GM23338 (cell line): ENCODE data around the gene TIE1. TPM values are rescaled to one million over a fixed set of nuclear protein-coding genes. Genes with fewer than 3 reads are reported as not detected.

ENCODE experiments used
- ATAC-seq: fragments of 200-7000 bp; cut with Tn5 transposase; 3 replicates; pipeline ENCODE4 v1.9.1; 2020
- DNase-seq: peaks from one replicate; pipeline ENCODE4 v3.0.0-alpha.2; 2015; ENCODE audit warnings: low spot score
- H2AFZ ChIP-seq: fragments of 200-600 bp; sonication (generic); 2 replicates; pipeline ENCODE4 v1.8.0; 2016; ENCODE audit warnings: antibody characterized with exemption, mild to moderate bottlenecking, moderate library complexity
- H3F3A ChIP-seq: fragments of 200-600 bp; sonication (generic); replicated peaks from 2 replicates; pipeline ENCODE4 v1.8.0; 2017; ENCODE audit warnings: antibody characterized with exemption, mixed run types, low read depth
- H3K27ac ChIP-seq: fragments of 200-600 bp; sonication (generic); 2 replicates; pipeline ENCODE4 v1.6.1; 2016; ENCODE audit warnings: low read depth
- H3K27me3 ChIP-seq: fragments of 200-600 bp; sonication (generic); 2 replicates; pipeline ENCODE4 v1.8.0; 2016; ENCODE audit warnings: mild to moderate bottlenecking, mixed run types, moderate library complexity; ENCODE audit not compliant: insufficient read depth
- H3K36me3 ChIP-seq: fragments of 200-600 bp; sonication (generic); 2 replicates; pipeline ENCODE4 v1.8.0; 2016; ENCODE audit warnings: mild to moderate bottlenecking; ENCODE audit not compliant: insufficient read depth
- H3K4me1 ChIP-seq: fragments of 200-600 bp; sonication (generic); 2 replicates; pipeline ENCODE4 v1.8.0; 2016; ENCODE audit warnings: mild to moderate bottlenecking, moderate library complexity; ENCODE audit not compliant: insufficient read depth
- H3K4me2 ChIP-seq: fragments of 200-600 bp; sonication (generic); 2 replicates; pipeline ENCODE4 v1.7.1; 2017; ENCODE audit warnings: mixed run types
- H3K4me3 ChIP-seq: fragments of 200-600 bp; sonication (generic); 2 replicates; pipeline ENCODE4 v1.6.1; 2016; ENCODE audit warnings: mixed run types
- H3K79me2 ChIP-seq: fragments of 200-600 bp; sonication (generic); replicated peaks from 2 replicates; pipeline ENCODE4 v1.8.0; 2017; ENCODE audit warnings: mild to moderate bottlenecking; ENCODE audit not compliant: insufficient read depth
- H3K9me2 ChIP-seq: fragments of 200-600 bp; sonication (generic); 2 replicates; pipeline ENCODE4 v1.8.0; 2017; ENCODE audit not compliant: insufficient read depth
- H4K20me1 ChIP-seq: fragments of 200-600 bp; sonication (generic); replicated peaks from 2 replicates; pipeline ENCODE4 v1.8.0; 2017; ENCODE audit warnings: mild to moderate bottlenecking; ENCODE audit not compliant: insufficient read depth
- H3K27ac Mint-ChIP-seq: 2 replicates; pipeline ENCODE4 v1.8.0; 2020; ENCODE audit warnings: inconsistent platforms, mild to moderate bottlenecking, moderate library complexity, mixed read lengths
- H3K27me3 Mint-ChIP-seq: 3 replicates; pipeline ENCODE4 v1.8.0; 2022; ENCODE audit warnings: low read depth, mild to moderate bottlenecking, moderate library complexity, mixed read lengths, inconsistent platforms; ENCODE audit not compliant: insufficient read depth, poor library complexity
- H3K36me3 Mint-ChIP-seq: 3 replicates; pipeline ENCODE4 v1.8.0; 2021; ENCODE audit warnings: low read depth, mild to moderate bottlenecking, inconsistent platforms, moderate library complexity, mixed read lengths
- H3K4me1 Mint-ChIP-seq: 3 replicates; pipeline ENCODE4 v1.8.0; 2020; ENCODE audit warnings: mild to moderate bottlenecking, inconsistent platforms, mixed read lengths
- H3K4me3 Mint-ChIP-seq: 3 replicates; pipeline ENCODE4 v1.8.0; 2021; ENCODE audit warnings: moderate library complexity, mild to moderate bottlenecking, inconsistent platforms, mixed read lengths
- H3K9me3 Mint-ChIP-seq: 3 replicates; pipeline ENCODE4 v1.8.0; 2020; ENCODE audit warnings: moderate library complexity, mild to moderate bottlenecking, inconsistent platforms, mixed read lengths
- CREB1 ChIP-seq: fragments of 250-450 bp; sonication (Bioruptor Pico); IDR thresholded peaks from 2 replicates; pipeline ENCODE4 v1.5.0; 2020; ENCODE audit warnings: low read depth, mild to moderate bottlenecking, moderate library complexity
- ETS1 ChIP-seq: IDR thresholded peaks from 2 replicates; pipeline ENCODE4 v1.6.1; 2016; ENCODE audit warnings: antibody characterized with exemption
- STAT1 ChIP-seq: IDR thresholded peaks from one replicate; pipeline ENCODE4 v1.6.1; 2016; ENCODE audit warnings: antibody characterized with exemption; ENCODE audit not compliant: unreplicated experiment
- ZNF114 ChIP-seq: fragments of 250-450 bp; sonication (Bioruptor Pico); IDR thresholded peaks from 2 replicates; pipeline ENCODE4 v1.5.0; 2020; ENCODE audit warnings: mild to moderate bottlenecking, moderate library complexity
- ZNF331 ChIP-seq: fragments of 250-450 bp; sonication (Bioruptor Pico); IDR thresholded peaks from 2 replicates; pipeline ENCODE4 v1.5.0; 2020; ENCODE audit warnings: low read depth, mild to moderate bottlenecking, moderate library complexity
- ZNF462 ChIP-seq: fragments of 250-450 bp; sonication (Bioruptor Pico); IDR thresholded peaks from 2 replicates; pipeline ENCODE4 v1.5.0; 2020; ENCODE audit warnings: mild to moderate bottlenecking, moderate library complexity
- polyA plus RNA-seq: library from polyadenylated mRNA; unstranded; fragments of >200 nt; fragmentation: Nextera tagmentation; extraction: Ambion mirVana; gene quantifications from 2 replicates; pipeline ENCODE4 v1.2.1, GENCODE V29; 2016
- total RNA-seq: library from RNA; depleted of rRNA; stranded (reverse); fragments of >200 nt; shearing (Covaris generic); gene quantifications from 2 replicates; pipeline ENCODE4 v1.2.3, GENCODE V29; 2014

Gene TIE1
- total and polyA plus RNA-seq, 2 experiments from 2014 or later = 0.37 to 2.3 TPM

GRCh38 chr1:43277116-43277876 is 23.5 kb upstream of the TIE1 start:
- Mint-ChIP-seq H3K4me3 (no peak overlapping the region), H3K36me3 (peaks cover 37% of the 10 kb centered on the region), H3K9me3 (no peaks in the 10 kb centered on the region; the same call in 2 of the 3 replicates), H3K4me1 (peaks cover 7% of the 10 kb centered on the region), H3K27me3 (peaks cover 2% of the 10 kb centered on the region), H3K27ac (no peak overlapping the region)
- ATAC-seq (no peak), DNase-seq (no peak)
- Histone ChIP-seq H2AFZ (no peak overlapping the region), H3K27ac (no peak overlapping the region), H3K4me3 (no peak overlapping the region), H3K4me1 (peaks cover 3% of the 10 kb centered on the region; the same call in 1 of the 2 replicates), H4K20me1 (no peaks in the 10 kb centered on the region), H3K27me3 (no peaks in the 10 kb centered on the region), H3K36me3 (no peaks in the 10 kb centered on the region), H3K79me2 (no peaks in the 10 kb centered on the region), H3K4me2 (no peak overlapping the region), H3F3A (no peaks in the 10 kb centered on the region), H3K9me2 (peaks cover 8% of the 10 kb centered on the region; the same call in 1 of the 2 replicates)
- no peak for TF ChIP-seq CREB1 (CRISPR knock-in tag)
- no peak for TF ChIP-seq ZNF114 (CRISPR knock-in tag)
- no peak for TF ChIP-seq STAT1
- TF ChIP-seq ZNF462 (CRISPR knock-in tag) = no peak
- no peak for TF ChIP-seq ZNF331 (CRISPR knock-in tag)
- TF ChIP-seq ETS1 = no peak
